ENCODE results near the gene PARVG. TPM values are rescaled to one million over a fixed set of nuclear protein-coding genes. Genes with fewer than 3 reads are reported as not detected.

The PARVG gene
- polyA plus RNA-seq, 3 donors: 1.8 to 2.3 (median 2.0) TPM

GRCh38 chr22:44193535-44193891 is 12.8 kb downstream of the PARVG start:
- DNase-seq (ENCODE audit: low read depth in 3 of 3, low spot score in 2 of 3): no peak

GRCh38 chr22:44194569-44194968 is 13.8 kb downstream of the PARVG start:
- DNase-seq (ENCODE audit: low read depth in 3 of 3, low spot score in 2 of 3): no peak

- no peak for DNase-seq (ENCODE audit: low read depth in 3 of 3, low spot score in 2 of 3)
Observed at GRCh38 chr22:44195189-44195871, 14.6 kb downstream of the PARVG start.

- DNase-seq (ENCODE audit: low read depth in 3 of 3, low spot score in 2 of 3): no peak
Observed at GRCh38 chr22:44196241-44196640, 15.5 kb downstream of the PARVG start.

- no peak for DNase-seq (ENCODE audit: low read depth in 3 of 3, low spot score in 2 of 3)
Observed at GRCh38 chr22:44196731-44197131, 16.0 kb downstream of the PARVG start.

- DNase-seq (ENCODE audit: low read depth in 3 of 3, low spot score in 2 of 3): no peak
Observed at GRCh38 chr22:44197271-44197670, 16.5 kb downstream of the PARVG start.

- DNase-seq (ENCODE audit: low read depth in 3 of 3, low spot score in 2 of 3): no peak
Observed at GRCh38 chr22:44199164-44199563, 18.4 kb downstream of the PARVG start.

GRCh38 chr22:44199866-44200265 is 19.1 kb downstream of the PARVG start:
- DNase-seq (ENCODE audit: low read depth in 3 of 3, low spot score in 2 of 3): no peak

- no peak for DNase-seq (ENCODE audit: low read depth in 3 of 3, low spot score in 2 of 3)
Observed at GRCh38 chr22:44200451-44200850, 19.7 kb downstream of the PARVG start.

GRCh38 chr22:44200855-44201550 is 20.3 kb downstream of the PARVG start:
- DNase-seq (ENCODE audit: low read depth in 3 of 3, low spot score in 2 of 3): no peak

- no peak for DNase-seq (ENCODE audit: low read depth in 3 of 3, low spot score in 2 of 3)
Observed at GRCh38 chr22:44201665-44202064, 20.9 kb downstream of the PARVG start.

- DNase-seq (ENCODE audit: low read depth in 3 of 3, low spot score in 2 of 3): no peak
Observed at GRCh38 chr22:44202261-44202789, 21.6 kb downstream of the PARVG start.

GRCh38 chr22:44203203-44203602 is 22.5 kb downstream of the PARVG start:
- no peak for DNase-seq (ENCODE audit: low read depth in 3 of 3, low spot score in 2 of 3)

- no peak for DNase-seq (ENCODE audit: low read depth in 3 of 3, low spot score in 2 of 3)
Observed at GRCh38 chr22:44204739-44205515, 24.2 kb downstream of the PARVG start.

GRCh38 chr22:44205516-44206329 is 25.0 kb downstream of the PARVG start:
- DNase-seq (ENCODE audit: low read depth in 3 of 3, low spot score in 2 of 3): no peak

GRCh38 chr22:44206330-44206645 is 25.6 kb downstream of the PARVG start:
- no peak for DNase-seq (ENCODE audit: low read depth in 3 of 3, low spot score in 2 of 3)

GRCh38 chr22:44206696-44207095 is 26.0 kb downstream of the PARVG start:
- DNase-seq (ENCODE audit: low read depth in 3 of 3, low spot score in 2 of 3): no peak

- DNase-seq (ENCODE audit: low read depth in 3 of 3, low spot score in 2 of 3): no peak
Observed at GRCh38 chr22:44207173-44207980, 26.7 kb downstream of the PARVG start.

- DNase-seq (ENCODE audit: low read depth in 3 of 3, low spot score in 2 of 3): no peak
Observed at GRCh38 chr22:44207981-44208317, 27.2 kb downstream of the PARVG start.

- DNase-seq (ENCODE audit: low read depth in 3 of 3, low spot score in 2 of 3): no peak
Observed at GRCh38 chr22:44209343-44209742, 28.6 kb downstream of the PARVG start.
